ENCODE results near the gene MFSD11.
A peak's percentile ranks its signal among the peaks of the same experiment; 100 is the strongest.
"Not testable (repeated sequence)": the region's sequence is repeated elsewhere in the genome, so short reads cannot be mapped to it uniquely, and the experiment has no call there.

MFSD11 gene

DNA sequence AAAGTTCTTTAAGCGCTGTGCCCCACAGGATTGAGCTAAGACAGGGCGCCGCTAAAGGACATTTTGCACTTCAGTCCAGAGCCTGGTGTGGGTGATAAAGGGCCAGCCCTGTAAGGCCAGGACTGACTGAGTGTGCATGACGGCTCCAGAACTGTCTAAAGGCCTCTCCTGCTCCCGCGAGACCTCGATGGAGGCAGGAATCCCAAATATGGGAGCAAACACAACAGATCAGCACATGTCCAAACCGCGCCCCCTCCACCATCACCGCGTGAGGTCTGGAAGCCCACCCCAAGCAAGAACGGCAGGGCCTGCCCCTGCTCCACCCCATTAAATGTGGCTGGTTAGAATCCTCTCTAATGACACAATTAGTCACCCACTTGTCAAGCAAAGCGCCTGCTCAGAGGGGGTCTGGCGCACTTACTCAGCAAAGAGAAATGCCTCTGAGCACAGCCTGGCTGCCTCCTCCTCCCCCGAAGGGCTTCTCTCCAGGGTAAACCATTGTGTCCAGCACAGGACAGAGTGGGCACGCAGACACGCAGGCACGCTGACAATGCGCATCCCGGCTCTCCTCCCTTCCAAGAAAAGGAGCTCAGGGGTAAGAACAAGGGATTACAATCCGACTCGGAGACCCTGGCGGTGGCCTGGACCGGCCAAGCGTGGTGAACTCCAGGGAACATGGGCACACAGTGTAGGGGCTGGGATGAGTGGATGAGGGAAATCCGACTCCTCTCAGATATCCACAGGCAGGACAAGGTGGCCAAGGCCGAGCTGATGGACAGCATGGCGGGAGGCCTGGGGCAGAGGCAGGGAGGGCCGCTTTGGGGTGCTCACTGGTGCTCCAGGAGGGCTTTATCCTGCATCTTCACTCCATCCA lies 28.6 kb upstream of the MFSD11 start:
- no peak for DNase-seq

DNA sequence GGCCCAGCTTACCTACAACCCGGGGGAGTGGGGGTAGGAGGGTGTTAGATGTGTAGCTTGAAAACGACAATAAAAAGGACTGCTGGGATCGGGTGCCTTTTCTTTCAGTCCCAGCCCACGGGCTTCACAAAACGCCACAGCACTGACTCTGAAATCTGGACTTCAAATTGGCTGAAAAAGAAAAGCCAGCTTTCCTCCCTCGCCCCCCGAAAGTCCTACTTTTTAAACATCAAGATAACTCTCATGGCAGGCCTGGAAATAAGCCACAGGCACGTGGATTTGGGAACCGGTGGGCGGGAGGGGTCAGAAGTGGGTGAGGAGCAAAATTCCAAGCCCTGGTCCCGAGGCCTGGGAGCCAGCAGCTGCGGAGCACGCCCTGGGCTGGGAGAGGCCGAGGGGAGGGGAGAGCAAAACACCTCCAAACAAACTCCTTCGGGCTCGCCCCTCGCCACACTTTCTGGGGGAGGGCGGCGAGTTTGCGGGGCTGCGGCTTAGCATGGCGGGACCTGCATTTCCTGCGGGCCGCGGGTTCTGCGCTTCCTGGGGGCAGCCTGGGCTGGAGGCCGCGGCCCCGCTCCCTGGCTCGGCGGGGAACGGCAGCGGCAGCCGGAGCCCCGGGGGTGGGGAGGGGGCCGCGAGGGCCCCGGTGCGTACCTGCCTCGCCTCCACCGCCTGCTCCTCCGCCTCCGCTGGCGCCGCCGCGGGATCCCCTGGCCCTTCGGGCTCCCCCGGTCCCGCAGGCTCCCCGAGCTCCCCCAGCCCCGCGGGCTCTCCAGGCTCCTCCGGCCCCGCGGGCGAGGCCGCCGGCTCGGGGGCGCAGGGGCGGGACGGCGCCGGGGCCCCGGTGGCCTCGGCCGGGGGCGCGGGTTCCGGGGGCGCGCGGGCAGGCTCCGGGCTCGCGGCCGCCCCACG lies 27.7 kb upstream of the MFSD11 start:
- not testable (repeated sequence) for DNase-seq

DNA sequence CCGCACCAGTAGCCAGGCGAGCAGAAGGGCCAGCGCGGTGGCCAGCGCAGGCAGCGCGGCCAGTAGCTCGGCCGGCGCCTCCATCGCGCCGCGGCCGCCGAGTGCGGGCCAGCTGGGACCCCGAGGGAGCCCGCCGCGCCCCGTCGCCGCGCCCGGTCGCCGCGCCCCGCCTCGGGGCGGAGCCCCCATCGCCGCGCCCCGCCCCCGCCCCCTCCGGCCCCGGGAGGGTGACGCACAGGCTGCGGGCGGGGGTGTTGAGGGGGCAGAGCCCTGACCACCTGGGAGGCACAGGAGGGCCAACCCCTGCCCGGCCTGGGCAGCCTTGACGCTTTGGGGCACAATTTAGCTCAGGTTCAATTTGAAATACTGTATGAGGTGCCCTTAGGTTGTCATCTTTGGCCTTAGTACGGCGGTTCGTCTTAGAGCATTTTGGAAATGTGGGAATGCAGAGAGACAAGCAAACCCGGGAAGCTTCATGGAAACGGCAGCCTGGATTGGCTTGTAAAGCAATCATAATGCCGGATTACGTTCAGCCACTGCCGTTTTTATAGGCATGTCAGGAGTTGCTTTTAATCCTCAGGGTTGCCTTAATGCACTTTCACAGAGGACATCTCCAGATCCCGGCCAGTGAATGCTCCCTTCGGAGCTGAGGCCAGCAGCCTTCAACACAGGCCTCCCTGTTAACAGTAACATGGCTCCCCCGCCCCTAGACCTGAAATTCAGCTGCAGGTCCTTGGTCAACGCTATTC lies 26.9 kb upstream of the MFSD11 start, which contains the start of gene MXRA7:
Gene MXRA7, minus strand, starts transcription at position 103 of the 749 bp plus-strand sequence. Its CDS starts 19 bp downstream, at position 84.
- DNase-seq, result peak in 1 of 2 donors; percentile 19

DNA sequence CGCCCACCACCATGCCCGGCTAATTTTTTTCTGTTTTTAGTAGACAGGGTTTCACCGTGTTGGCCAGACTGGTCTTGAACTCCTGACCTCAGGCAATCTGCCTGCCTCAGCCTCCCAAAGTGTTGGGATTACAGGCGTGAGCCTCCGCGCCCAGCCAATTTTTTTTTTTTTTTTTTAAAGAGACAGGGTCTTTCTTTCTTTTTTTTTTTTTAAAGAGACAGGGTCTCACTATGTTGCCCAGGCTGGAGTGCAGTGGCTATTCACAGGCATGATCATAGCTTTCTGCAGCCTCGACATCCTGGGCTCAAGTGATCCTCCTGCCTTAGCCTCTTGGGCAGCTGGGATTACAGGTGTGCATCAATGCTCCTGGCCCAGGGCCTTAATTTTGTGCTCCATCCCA lies 25.6 kb upstream of the MFSD11 start:
- not testable (repeated sequence) for DNase-seq

DNA sequence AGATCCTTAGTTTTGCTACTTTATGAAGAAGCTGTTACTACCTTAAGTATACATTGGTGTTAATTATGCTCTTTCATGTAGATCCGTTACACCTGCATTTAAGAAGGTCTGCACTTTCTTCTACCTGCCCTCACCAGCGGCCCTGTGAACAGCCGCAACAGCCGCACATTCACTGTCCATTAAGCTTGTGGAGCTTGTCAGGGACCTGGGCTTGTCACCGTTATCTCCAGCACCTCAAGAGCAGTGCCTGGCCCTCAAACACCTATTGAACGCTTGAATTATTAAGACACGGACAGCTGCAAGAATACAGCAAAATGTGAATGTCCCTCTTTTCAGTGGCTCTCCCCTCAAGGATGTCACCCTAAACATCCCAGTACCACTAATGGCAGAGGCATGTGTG lies 24.2 kb upstream of the MFSD11 start:
- DNase-seq, result no peak

DNA sequence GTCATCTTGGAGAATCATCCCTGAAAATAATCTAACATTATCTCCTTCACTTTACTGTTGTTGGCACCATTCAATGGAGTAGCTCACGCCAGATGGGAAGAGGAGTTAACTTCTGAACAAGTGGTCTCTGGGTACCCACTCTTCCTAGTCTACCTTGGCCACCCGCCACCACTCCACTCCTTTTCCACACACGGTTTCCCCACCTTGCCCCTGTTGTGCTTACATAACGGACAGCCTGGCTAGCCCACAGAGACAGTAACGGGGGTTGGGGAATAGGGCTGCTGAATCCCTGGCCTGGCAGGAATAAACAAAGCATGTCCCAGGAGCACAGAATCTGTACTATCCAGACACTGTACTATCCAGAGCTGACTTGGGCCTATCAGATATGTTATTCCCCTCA lies 23.6 kb upstream of the MFSD11 start:
- DNase-seq, result no peak

DNA sequence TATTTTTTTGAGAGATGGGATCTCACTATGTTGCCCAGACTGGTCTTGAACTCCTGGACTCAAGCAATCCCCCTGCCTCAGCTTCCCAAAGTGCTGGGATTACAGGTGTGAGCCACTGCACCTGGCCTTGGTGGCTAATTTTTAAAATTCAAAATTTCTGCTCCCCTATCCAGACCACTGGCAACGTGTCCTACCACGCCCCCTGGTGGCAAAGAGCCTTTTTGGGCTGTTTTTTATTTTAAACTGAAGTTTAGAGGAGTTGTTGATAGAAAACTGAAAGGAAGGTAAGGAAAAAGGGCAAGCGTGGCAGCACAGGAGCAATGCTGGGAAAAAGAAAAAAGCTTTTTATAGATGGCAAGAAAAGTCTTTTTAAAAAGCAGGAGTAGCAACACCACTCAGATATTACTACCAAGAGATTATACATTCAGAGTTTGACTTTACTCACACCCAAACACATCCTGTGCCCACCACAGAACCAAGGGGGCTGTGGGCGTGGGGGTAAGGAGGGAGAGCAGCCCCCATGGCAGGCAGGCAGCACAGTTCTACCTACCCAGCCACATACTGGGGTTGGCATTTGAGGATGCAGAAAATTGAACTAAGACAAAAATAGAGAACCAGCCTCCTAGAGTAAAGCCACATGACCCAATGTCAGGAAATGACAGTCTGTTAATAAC lies 23.0 kb upstream of the MFSD11 start:
- DNase-seq, result peak; percentile 22 to 39

DNA sequence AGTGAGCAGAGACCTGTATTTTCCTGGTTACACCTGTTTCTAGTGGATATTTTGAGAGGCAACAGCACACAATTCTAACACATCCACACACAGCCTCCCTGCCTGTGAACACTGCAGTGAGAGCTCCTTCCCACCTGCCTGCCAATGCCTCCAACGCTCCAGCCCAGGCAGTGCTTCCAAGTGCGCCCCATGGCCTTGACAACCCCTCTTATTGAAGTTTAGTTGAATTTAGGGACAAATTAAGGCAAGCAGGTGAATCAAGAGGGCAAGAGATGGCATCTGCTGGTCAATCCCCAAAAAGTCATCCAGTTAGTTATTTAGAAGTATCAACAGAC lies 22.5 kb upstream of the MFSD11 start:
- no peak for DNase-seq

DNA sequence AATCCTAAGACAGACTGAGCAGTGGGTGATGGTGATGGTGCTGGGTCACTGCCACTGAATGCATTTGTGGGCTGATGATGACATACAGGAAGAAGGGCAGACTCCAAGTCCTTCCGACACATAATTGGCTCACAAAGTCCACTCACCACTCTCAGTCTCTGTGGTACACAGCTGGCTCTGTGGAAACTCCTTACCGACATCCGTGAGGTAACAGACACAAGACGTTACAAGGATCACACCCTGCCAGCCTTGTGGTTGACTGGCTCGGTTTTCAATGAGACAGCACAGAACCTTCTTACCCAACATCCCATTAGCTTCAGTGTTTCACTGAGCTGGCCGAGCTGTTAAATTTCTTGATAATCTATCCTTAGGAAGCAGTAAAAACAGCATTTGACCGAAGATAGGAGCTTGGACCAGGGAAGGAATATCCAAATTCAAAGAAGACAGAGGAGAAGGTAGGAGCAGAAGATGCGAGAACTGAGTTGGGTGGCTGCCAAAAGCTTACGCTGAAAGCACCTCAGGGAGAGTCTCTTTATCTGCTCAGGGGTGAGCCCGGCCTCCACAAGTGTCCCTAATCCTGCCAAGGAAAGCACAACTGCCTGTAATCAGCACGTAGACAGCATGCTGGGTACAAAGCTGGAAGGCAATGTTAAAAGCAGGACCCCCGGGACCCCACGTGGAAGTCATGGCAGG lies 21.6 kb upstream of the MFSD11 start:
- peak in 1 of 2 donors; percentile 38 for DNase-seq

DNA sequence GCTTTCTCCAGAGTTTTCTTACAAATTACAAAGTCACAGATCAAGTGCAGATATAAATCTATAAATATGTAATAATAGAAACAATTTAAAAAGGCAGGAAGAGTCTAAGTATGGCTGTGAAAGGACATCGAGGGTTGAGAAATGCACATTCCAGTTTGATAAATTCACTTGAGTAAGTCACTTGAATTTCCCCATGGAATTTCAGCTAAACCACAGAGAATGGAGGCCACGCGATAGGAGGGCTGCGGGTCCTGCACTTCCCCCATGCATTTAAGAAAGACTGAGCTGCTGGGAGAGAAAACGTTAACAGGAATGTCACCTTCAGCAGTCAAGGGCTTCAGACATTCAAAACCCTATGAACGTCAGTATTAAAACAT lies 21.1 kb upstream of the MFSD11 start:
- no peak for DNase-seq

DNA sequence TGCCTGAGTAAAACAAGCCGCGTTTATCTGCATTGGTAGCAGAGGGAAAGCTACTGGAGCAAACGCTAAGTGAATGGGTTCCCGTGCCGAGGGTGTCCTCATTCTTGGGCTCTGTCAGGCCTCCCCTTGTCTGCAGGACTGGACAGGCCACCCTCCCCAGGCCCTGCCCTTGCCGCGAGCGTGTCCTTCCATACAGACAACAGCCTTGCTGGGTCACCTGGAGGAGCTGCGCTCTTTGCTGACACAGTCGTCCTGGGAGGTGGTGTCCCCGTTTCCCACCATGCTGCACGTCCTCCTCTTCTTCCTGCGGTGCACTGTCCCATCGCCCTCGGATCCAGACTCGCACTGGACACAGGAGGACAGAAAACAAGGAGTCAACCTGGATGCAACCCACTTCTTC lies 19.4 kb upstream of the MFSD11 start:
- DNase-seq, result no peak

DNA sequence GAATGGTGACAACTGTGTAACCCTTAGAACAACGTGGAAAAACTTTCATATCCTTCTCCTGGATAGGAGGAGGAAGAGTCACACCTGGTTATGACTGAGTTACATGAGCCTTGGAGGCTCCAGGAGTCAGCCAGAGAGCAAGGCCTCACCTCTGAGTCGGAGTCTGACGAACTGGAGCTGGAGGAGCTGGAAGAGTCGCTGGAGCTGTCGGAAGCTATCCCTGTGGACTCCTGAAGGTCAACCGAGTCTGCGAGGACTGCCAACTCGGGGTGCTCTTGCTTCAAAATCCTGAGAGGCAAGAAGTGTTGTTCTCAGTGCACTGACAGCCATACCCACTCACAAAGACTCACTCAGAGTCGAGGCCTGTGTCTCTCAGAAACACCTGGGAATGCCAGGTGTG lies 17.7 kb upstream of the MFSD11 start:
- no peak for DNase-seq

DNA sequence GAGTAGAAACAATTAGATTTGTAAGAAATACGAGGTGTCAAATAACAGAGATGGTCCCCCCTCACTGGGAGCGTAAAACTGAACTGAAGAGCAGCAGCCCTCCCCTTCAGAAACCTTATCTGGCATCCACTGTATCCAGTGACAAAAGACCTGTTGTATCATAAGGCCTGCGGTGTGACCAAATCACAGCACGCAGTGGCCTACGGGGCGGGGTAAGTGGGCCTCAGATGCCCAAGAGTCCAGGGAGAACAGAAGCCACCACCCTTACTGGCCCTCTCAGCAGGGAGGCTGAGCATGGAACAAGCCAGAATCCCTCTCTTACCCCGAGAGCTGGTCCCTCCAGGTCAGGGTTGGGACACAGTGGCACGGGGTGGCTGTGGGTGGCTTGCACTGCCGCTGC lies 17.0 kb upstream of the MFSD11 start:
- DNase-seq, result no peak

DNA sequence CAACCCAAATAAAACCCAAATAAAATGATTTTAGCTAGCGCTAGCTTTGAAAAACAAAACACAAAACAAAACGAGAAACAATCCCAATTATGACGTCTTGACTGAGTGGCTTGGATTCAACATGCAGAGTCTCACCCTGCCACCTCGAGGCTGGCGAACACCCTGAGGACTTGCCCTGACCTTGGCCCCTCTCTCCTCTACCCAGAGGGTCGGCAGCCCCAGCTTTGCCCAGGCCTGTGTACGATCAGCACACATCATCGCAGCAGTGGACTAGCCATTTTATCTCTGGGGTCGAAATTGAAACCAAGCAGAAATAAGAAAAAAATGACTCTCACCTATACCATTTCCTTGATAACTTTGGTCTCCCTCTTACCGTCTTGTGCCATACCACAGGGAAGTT lies 16.5 kb upstream of the MFSD11 start:
- DNase-seq, result no peak

DNA sequence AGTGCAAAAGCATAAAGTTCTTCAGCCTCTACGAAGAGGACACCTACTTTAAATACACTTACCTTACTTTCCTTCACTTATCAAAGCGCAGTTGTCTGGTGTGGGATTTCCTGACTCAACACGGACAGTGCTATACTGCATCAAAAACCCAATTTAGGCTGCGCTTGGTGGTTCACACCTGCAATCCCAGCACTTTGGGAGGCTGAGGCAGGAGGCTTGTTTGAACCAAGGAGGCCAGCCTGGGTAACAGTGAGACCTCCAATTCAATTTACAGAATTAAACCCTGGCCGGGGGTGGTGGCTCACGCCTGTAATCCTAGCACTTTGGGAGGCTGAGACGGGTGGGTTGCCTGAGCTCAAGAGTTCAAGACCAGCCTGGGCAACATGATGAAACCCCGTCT lies 15.6 kb upstream of the MFSD11 start:
- DNase-seq, result no peak

DNA sequence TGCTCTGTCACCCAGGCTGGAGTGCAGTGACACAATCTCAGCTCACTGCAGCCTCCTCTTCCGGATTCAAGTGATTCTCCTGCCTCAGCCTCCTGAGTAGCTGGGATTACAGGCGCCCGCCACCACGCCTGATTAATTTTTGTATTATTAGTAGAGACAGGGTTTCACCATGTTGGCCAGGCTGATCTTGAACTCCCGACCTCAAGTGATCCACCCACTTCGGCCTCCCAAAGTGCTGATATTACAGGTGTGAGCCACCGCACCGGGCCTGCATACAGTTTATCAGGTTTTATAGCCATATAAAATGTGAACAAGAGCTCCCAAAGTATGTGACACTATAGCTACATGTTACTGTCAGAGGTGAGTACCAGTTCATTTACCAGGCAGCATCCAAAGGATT lies 14.9 kb upstream of the MFSD11 start:
- not testable (repeated sequence) for DNase-seq

DNA sequence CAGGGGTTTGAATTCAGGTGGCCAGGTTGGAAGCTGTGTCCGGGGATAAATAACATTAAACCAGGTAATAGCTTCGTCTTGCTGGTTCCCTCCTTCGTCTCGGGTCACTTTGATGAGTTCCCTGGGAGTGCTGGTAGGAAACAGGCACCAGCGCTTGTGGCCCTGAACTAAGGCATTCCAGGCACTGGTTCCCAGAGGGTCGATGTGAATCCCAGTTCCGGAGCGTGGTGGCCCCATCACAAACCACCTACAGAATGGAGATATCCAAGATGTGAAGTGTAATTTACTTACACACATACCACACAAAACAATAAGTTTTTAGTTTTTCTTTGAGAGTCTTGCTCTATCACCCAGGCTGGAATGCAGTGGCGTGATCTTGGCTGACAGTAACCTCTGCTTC lies 14.1 kb upstream of the MFSD11 start:
- DNase-seq, result no peak

DNA sequence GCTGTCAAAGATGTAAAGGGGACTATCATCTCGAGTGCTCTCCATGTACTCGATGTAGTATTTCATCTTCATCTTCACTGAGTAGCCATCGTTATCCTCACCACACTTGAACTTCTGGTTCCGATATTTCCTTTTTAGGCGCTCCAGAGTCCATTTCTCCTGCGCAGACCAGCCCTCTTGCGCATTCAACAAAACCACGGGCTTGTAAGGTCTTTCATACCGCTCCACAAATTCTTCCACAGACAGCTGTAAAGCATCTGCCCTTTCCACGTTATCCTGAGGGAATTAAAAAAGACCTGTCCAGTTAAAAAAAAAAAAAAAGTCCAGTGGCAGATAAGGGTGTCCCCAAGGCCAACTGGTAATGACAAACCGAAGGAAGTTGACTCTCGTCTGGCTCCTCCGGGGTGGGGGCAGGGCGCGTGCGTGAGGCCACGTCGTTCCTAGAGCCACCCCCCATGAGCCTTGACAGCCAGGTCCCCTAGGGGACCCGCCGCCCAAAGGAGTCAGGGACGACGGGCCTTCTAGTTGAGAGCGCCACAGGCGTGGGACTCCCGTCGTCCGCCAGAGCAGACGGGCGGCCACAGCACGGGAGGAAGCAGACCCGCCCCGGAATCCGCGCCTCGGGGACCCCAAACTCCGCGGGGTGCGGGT lies 12.2 kb upstream of the MFSD11 start:
- peak; percentile 11 to 79 for DNase-seq

DNA sequence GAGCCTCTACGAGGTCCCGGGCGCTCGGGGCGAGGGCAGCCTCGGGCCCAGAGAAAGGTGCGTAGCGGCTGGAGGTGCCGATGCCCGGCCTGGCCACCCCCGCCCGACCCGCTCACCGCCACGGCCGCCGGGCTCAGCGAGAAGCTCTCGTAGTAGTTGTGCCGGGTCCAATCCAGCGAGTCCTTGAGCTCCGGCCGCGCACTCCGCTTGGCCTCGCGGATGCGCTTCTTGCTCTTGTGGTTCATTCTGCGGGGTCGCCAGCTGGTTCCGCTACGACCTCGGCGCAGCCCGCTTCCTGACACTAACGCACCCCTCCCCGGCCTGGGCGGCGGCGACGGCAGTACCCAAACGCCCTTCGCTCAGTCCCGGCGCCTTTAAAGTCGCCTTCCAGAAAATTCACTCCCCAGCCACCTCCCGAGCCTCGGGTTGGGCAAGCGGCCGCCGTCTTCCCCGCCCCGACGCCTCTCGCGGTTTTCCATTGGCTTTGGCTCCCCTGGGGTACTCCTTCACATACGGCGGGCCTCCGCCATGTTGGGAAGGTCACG lies 11.6 kb upstream of the MFSD11 start, which contains the start of gene JMJD6:
Gene JMJD6, minus strand, starts transcription at position 376 of the 545 bp plus-strand sequence. Its CDS starts 131 bp downstream, at position 245.
- peak; percentile 86 to 92 for DNase-seq

DNA sequence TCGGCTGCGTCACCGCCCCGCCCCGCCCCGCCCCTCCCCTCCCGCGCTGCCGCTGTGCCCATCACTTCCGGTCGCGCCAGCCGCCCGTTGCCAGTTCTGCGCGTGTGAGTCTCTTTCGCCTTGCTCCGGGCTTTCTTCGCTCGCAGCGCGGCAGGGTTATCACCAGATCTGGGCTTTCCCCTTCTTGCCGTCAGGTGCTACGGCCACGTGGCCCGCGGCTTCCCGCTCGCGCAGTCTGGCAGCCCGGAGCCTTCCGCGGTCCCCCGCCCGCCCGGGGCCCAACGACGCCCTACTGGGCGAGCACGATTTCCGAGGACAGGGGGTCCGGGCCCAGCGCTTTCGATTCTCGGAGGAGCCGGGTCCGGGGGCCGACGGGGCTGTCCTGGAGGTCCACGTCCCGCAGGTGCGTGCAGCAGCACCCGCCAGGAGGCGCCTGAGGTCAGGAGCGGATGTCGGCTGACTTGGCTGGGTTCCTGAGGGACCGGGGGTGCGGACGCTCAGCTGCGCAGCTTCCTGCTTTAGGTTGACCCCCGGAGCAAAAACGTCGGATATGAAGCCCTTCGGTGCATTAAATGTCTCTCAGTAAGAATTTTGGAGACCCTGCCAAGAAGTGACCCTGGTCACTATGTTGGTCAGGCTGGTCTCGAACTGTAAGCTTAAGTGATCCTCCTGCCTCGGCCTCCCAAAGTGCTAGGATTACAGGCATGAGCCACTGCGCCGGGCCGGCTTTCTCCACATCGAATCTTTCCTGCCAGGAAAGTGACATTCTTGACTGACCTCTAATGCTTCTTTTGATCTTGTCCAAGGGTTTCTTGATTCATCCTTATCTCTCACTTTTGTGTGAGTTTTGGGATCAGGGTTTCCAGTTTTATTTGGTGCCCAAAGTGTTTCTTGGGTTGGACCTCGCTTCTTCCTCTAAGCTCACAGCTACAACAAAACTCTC lies 10.9 kb upstream of the MFSD11 start, which contains the start of gene METTL23:
Gene METTL23, plus strand, starts transcription at position 64 of the 943 bp plus-strand sequence. CDS start 2,872 bp downstream, outside the sequence.
- DNase-seq, result peak; percentile 57 to 84

Data from bone marrow (tissue), 2 donors.